ENCODE results near the gene ABCC1. TPM values are rescaled to one million over a fixed set of nuclear protein-coding genes. Genes with fewer than 3 reads are reported as not detected.

Gene ABCC1
- total and polyA plus RNA-seq, 4 donors: 12.4 to 41.5 (median 31.3) TPM

DNA sequence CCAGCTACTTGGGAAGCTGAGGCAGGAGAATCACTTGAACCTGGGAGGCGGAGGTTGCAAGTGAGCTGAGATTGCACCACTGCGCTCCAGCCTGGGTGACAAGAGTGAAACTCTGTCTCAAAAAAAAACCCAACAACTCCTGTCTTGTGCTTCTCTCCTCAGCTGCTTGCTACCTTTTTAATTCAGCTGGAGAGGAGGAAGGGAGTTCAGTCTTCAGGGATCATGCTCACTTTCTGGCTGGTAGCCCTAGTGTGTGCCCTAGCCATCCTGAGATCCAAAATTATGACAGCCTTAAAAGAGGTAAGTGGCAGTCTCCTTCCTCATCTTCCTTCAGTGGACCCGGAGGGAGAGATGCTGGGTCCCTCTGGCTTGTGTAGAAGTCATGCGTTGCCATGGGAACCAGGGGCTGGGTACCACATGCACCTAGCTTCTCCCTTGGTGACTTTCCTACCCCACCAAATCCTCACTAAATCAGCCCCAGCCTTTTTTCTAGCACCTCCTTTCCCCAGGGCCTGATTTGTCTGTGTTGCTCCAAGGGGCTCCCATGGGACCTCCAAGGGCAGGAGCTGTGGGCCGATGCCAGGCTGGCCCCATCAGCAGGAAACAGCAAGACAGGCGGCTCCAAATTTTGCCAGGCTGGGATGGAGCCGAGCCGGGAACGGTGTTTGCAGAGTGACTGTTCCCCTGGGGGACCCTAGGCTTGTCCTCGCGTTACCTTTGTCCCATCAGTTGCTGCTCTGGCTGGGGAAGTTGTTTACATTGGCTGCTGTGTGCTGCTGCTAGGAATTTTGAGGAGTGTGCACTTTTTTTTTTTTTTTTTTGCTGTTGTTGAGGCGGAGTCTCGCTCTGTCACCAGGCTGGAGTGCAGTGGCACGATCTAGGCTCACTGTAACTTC lies 65.2 kb downstream of the ABCC1 start:
- Histone ChIP-seq H3K27me3 (ENCODE audit: control insufficient read depth in 3 of 3, insufficient read depth in 3 of 3, low read length in 2 of 3) (no peaks in the 10 kb centered on the region), H3K4me3 (no peak overlapping the region), H3K4me1 (ENCODE audit: control insufficient read depth in 5 of 5, insufficient read depth in 5 of 5, low read length in 5 of 5) (peaks cover 0 to 5% (median 0%) of the 10 kb centered on the region in 5 donors), H3K36me3 (ENCODE audit: control insufficient read depth in 4 of 4, insufficient read depth in 4 of 4, low read length in 4 of 4) (peaks cover 2 to 21% (median 12%) of the 10 kb centered on the region in 4 donors), H3K9me3 (ENCODE audit: control insufficient read depth in 4 of 4, insufficient read depth in 3 of 4, low read length in 3 of 4) (no peaks in the 10 kb centered on the region), H3K27ac (ENCODE audit: low read depth in 1 of 2, low read length in 1 of 2) (no peak overlapping the region), H3K9ac (ENCODE audit: insufficient read depth in 1 of 2, low read length in 2 of 2) (no peak overlapping the region)
- ATAC-seq (ENCODE audit: insufficient read depth, low FRiP score) (peak; percentile 50), DNase-seq (peak; percentile 44 to 63 (median 54))
- WGBS, 2 donors: 51 to 72% methylated on average over 14 of the region's 14 CpGs
- TF ChIP-seq, protein P1, sequence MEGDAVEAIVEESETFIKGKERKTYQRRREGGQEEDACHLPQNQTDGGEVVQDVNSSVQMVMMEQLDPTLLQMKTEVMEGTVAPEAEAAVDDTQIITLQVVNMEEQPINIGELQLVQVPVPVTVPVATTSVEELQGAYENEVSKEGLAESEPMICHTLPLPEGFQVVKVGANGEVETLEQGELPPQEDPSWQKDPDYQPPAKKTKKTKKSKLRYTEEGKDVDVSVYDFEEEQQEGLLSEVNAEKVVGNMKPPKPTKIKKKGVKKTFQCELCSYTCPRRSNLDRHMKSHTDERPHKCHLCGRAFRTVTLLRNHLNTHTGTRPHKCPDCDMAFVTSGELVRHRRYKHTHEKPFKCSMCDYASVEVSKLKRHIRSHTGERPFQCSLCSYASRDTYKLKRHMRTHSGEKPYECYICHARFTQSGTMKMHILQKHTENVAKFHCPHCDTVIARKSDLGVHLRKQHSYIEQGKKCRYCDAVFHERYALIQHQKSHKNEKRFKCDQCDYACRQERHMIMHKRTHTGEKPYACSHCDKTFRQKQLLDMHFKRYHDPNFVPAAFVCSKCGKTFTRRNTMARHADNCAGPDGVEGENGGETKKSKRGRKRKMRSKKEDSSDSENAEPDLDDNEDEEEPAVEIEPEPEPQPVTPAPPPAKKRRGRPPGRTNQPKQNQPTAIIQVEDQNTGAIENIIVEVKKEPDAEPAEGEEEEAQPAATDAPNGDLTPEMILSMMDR (IDR thresholded peaks at IDR 0.05; ENCODE audit: control extremely low read depth, extremely low read depth): no peak

DNA sequence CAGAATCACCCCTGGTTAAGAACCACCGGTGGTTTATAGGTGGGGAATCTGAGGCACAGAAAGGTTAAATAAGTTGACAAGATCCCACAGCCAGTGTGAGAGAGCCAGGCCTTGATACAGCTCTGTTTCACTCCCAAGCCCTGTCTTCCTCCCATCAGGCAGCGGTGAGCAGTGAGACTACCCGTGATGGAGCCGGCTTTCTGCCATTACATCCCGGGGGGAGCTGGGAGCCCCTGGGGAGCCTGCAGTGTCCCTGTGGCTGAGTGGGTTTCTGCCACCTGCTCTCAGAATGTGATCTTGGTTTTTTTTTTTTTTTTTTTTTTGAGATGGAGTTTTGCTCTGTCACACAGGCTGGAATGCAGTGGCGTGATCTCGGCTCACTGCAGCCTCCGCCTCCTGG lies 66.4 kb downstream of the ABCC1 start:
- TF ChIP-seq, protein P1 (IDR thresholded peaks at IDR 0.05; ENCODE audit: control extremely low read depth, extremely low read depth): no peak
- WGBS, 2 donors: 93 to 96% methylated on average over 8 of the region's 8 CpGs
- DNase-seq: no peak

DNA sequence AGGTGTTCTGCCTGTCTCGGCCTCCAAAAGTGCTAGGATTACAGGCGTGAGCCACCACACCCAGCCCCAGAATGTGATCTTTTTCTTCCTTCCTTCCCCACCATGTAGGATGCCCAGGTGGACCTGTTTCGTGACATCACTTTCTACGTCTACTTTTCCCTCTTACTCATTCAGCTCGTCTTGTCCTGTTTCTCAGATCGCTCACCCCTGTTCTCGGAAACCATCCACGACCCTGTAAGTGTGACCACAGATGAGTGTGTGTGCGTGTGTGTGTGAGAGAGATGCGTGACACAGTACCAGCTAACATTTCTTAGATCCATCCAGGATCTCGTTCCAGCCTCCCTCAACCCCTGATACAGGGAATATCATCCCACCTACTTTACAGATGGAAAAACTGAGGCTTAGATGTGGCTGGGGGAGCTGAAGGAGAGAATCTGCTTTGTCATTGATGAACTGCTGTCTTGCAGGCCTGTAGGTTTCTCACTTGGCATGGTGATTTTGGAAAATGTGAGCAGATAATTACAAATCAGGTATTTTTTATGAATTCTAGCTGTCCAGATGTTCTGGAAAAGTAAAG lies 67.1 kb downstream of the ABCC1 start:
- no peaks in the 10 kb centered on the region for H3K27me3 ChIP-seq (ENCODE audit: control insufficient read depth in 3 of 3, insufficient read depth in 3 of 3, low read length in 2 of 3)
- H3K9ac ChIP-seq (ENCODE audit: insufficient read depth in 1 of 2, low read length in 2 of 2): no peak overlapping the region
- no peak for ATAC-seq (ENCODE audit: insufficient read depth, low FRiP score)
- H3K36me3 ChIP-seq (ENCODE audit: control insufficient read depth in 4 of 4, insufficient read depth in 4 of 4, low read length in 4 of 4): peaks cover 2 to 14% (median 7%) of the 10 kb centered on the region in 4 donors
- TF ChIP-seq, protein P1 (IDR thresholded peaks at IDR 0.05; ENCODE audit: control extremely low read depth, extremely low read depth): no peak
- no peak overlapping the region for H3K4me3 ChIP-seq
- no peak for DNase-seq
- 95 to 97% methylated on average over 11 of the region's 11 CpGs for WGBS, 2 donors
- H3K27ac ChIP-seq (ENCODE audit: low read depth in 1 of 2, low read length in 1 of 2): no peak overlapping the region
- no peaks in the 10 kb centered on the region for H3K9me3 ChIP-seq (ENCODE audit: control insufficient read depth in 4 of 4, insufficient read depth in 3 of 4, low read length in 3 of 4)
- H3K4me1 ChIP-seq (ENCODE audit: control insufficient read depth in 5 of 5, insufficient read depth in 5 of 5, low read length in 5 of 5): peaks cover 0 to 5% (median 0%) of the 10 kb centered on the region in 5 donors

More for the DNA sequence above, 66.4 kb downstream of the ABCC1 start:
- Histone ChIP-seq H3K9ac (ENCODE audit: insufficient read depth in 1 of 2, low read length in 2 of 2) (no peak overlapping the region), H3K9me3 (ENCODE audit: control insufficient read depth in 4 of 4, insufficient read depth in 3 of 4, low read length in 3 of 4) (no peaks in the 10 kb centered on the region), H3K27ac (ENCODE audit: low read depth in 1 of 2, low read length in 1 of 2) (no peak overlapping the region), H3K36me3 (ENCODE audit: control insufficient read depth in 4 of 4, insufficient read depth in 4 of 4, low read length in 4 of 4) (peaks cover 2 to 16% (median 7%) of the 10 kb centered on the region in 4 donors), H3K4me1 (ENCODE audit: control insufficient read depth in 5 of 5, insufficient read depth in 5 of 5, low read length in 5 of 5) (peaks cover 0 to 5% (median 0%) of the 10 kb centered on the region in 5 donors), H3K4me3 (no peak overlapping the region), H3K27me3 (ENCODE audit: control insufficient read depth in 3 of 3, insufficient read depth in 3 of 3, low read length in 2 of 3) (no peaks in the 10 kb centered on the region)
- no peak for ATAC-seq (ENCODE audit: insufficient read depth, low FRiP score)

All from lung (tissue), 12 donors.